Natural killer cell (primary cell): Measurements from ENCODE around the gene KCNN1. TPM values are rescaled to one million over a fixed set of nuclear protein-coding genes. Genes with fewer than 3 reads are reported as not detected.

Experiments used
- ATAC-seq, 3 donors: fragments of 150-1000 bp in 2 of 3; fragments of 200-7000 bp in 1 of 3; cut with Tn5 transposase; 1 replicate in 1 of 3; 2 replicates in 2 of 3; pipeline ENCODE4 v1.10.0; 2021; ENCODE audit warnings: mild to moderate bottlenecking in 2 of 3, moderate library complexity in 2 of 3
- DNase-seq, 2 donors: peaks; one replicate each; pipeline versions ENCODE4 v3.0.0 to v3.0.0-alpha.2; 2013 to 2021; ENCODE audit warnings: mixed read lengths in 1 of 2
- H3K27ac ChIP-seq: one replicate; pipeline ENCODE4 v1.5.1; 2013; ENCODE audit warnings: mild to moderate bottlenecking, low read length
- H3K27me3 ChIP-seq: one replicate; pipeline ENCODE4 v1.6.1; 2013; ENCODE audit warnings: low read length; ENCODE audit not compliant: control insufficient read depth, insufficient read depth
- H3K36me3 ChIP-seq: one replicate; pipeline ENCODE4 v1.6.1; 2013; ENCODE audit warnings: low read length; ENCODE audit not compliant: control insufficient read depth, insufficient read depth
- H3K4me1 ChIP-seq: one replicate; pipeline ENCODE4 v1.6.1; 2013; ENCODE audit warnings: low read length; ENCODE audit not compliant: control insufficient read depth, insufficient read depth
- H3K4me3 ChIP-seq: one replicate; pipeline ENCODE4 v1.5.1; 2013; ENCODE audit warnings: low read length
- H3K9me3 ChIP-seq: one replicate; pipeline ENCODE4 v1.6.1; 2013; ENCODE audit warnings: low read length; ENCODE audit not compliant: control insufficient read depth, insufficient read depth
- H3K27ac Mint-ChIP-seq, 2 donors: one replicate each; pipeline ENCODE4 v1.8.0; 2022; ENCODE audit warnings: mild to moderate bottlenecking in 2 of 2, mixed read lengths in 2 of 2, moderate library complexity in 1 of 2
- H3K27me3 Mint-ChIP-seq, 2 donors: one replicate each; pipeline ENCODE4 v1.8.0; 2022; ENCODE audit warnings: low read depth in 2 of 2, mixed read lengths in 2 of 2
- H3K36me3 Mint-ChIP-seq: one replicate; pipeline ENCODE4 v1.8.0; 2022; ENCODE audit warnings: mixed read lengths
- H3K4me1 Mint-ChIP-seq, 2 donors: one replicate each; pipeline ENCODE4 v1.8.0; 2022; ENCODE audit warnings: mixed read lengths in 2 of 2
- H3K4me3 Mint-ChIP-seq: one replicate; pipeline ENCODE4 v1.8.0; 2022; ENCODE audit warnings: mild to moderate bottlenecking, moderate library complexity, mixed read lengths
- H3K9me3 Mint-ChIP-seq, 2 donors: one replicate each; pipeline ENCODE4 v1.8.0; 2022; ENCODE audit warnings: mixed read lengths in 2 of 2
- CTCF ChIP-seq: fragments of 200-600 bp; IDR thresholded peaks from one replicate; pipeline ENCODE4 v1.8.0; 2022; ENCODE audit warnings: antibody characterized with exemption
- WGBS: methylation state at CpG from one replicate; pipeline ENCODE4 v1.1.7; 2013; ENCODE audit warnings: missing lambda C conversion rate; ENCODE audit not compliant: insufficient coverage; 5-methylcytosine and 5-hydroxymethylcytosine counted together
- intact Hi-C: fragments of 100-400 bp; cut with micrococcal nuclease; formaldehyde crosslinking; loops from one replicate; pipeline ENCODE4 v1.14.2; 2022
- total RNA-seq, 4 donors: library from RNA; stranded (reverse); fragments of 120-200 nt in 1 of 4; gene quantifications; one replicate each; pipeline versions ENCODE4 v1.2.3 to v1.2.4, GENCODE V29; 2013 to 2022

The KCNN1 gene
- total RNA-seq, 3 donors from 2014 or later (not counting 1 experiment from before 2014, with no cell fraction given) = not detected

- no peak for TF ChIP-seq CTCF
- intact Hi-C loops = no loop called here
- Mint-ChIP-seq H3K9me3 (no peaks in the 10 kb centered on the region), H3K27me3 (no peaks in the 10 kb centered on the region), H3K27ac (peak overlapping the region in 1 of 2 donors; percentile 33), H3K4me3 (no peak overlapping the region), H3K36me3 (no peaks in the 10 kb centered on the region), H3K4me1 (peaks cover 6 to 30% of the 10 kb centered on the region in 2 donors)
- no peaks in the 10 kb centered on the region for H3K27me3 ChIP-seq
- WGBS = 82% methylated on average over 12 of the region's 16 CpGs
- H3K36me3 ChIP-seq = peaks cover 2% of the 10 kb centered on the region
- DNase-seq = peak in 1 of 2 donors; percentile 22
- H3K4me3 ChIP-seq = no peak overlapping the region
- peaks cover 3% of the 10 kb centered on the region for H3K9me3 ChIP-seq
- H3K27ac ChIP-seq = peak overlapping the region; percentile 81
- no peak for ATAC-seq
- H3K4me1 ChIP-seq = peaks cover 51% of the 10 kb centered on the region
These were observed 53.5 kb downstream of the KCNN1 start for GRCh38 chr19:18020212-18021085.

GRCh38 chr19:18021121-18021755 lies 54.3 kb downstream of the KCNN1 start:
- Mint-ChIP-seq H3K4me3 (peak overlapping the region; percentile 68), H3K27ac (peak overlapping the region; percentile 33 to 76), H3K4me1 (peaks cover 6 to 30% of the 10 kb centered on the region in 2 donors), H3K27me3 (no peaks in the 10 kb centered on the region), H3K9me3 (no peaks in the 10 kb centered on the region), H3K36me3 (no peaks in the 10 kb centered on the region)
- DNase-seq = peak; percentile 66 to 91
- H3K27ac ChIP-seq = peak overlapping the region; percentile 81
- intact Hi-C loops = no loop called here
- WGBS = 26% methylated on average over 21 of the region's 21 CpGs
- H3K36me3 ChIP-seq = no peaks in the 10 kb centered on the region
- H3K9me3 ChIP-seq = peaks cover 3% of the 10 kb centered on the region
- H3K27me3 ChIP-seq = no peaks in the 10 kb centered on the region
- no peak for TF ChIP-seq CTCF
- H3K4me1 ChIP-seq = peaks cover 50% of the 10 kb centered on the region
- H3K4me3 ChIP-seq = no peak overlapping the region
- peak; percentile 72 to 77 (median 76) for ATAC-seq

GRCh38 chr19:18023622-18024251 lies 56.8 kb downstream of the KCNN1 start:
- Histone ChIP-seq H3K4me1 (peaks cover 42% of the 10 kb centered on the region), H3K27ac (peak overlapping the region; percentile 81), H3K36me3 (no peaks in the 10 kb centered on the region), H3K9me3 (peaks cover 3% of the 10 kb centered on the region), H3K4me3 (no peak overlapping the region), H3K27me3 (no peaks in the 10 kb centered on the region)
- 27% methylated on average over 23 of the region's 23 CpGs for WGBS
- no peak overlapping the region for H3K4me3 Mint-ChIP-seq
- no peaks in the 10 kb centered on the region for H3K36me3 Mint-ChIP-seq
- ATAC-seq (peak in 2 of 3 donors; percentile 40 to 49), DNase-seq (peak in 1 of 2 donors; percentile 91)
- no peaks in the 10 kb centered on the region for H3K9me3 Mint-ChIP-seq
- TF ChIP-seq CTCF = no peak
- peaks cover 6 to 25% of the 10 kb centered on the region in 2 donors for H3K4me1 Mint-ChIP-seq
- no peaks in the 10 kb centered on the region for H3K27me3 Mint-ChIP-seq
- peak overlapping the region in 1 of 2 donors; percentile 52 for H3K27ac Mint-ChIP-seq
- intact Hi-C loops = no loop called here
